Stomach (tissue), 9 donors: ENCODE data around the gene TMC2. TPM values are rescaled to one million over a fixed set of nuclear protein-coding genes. Genes with fewer than 3 reads are reported as not detected.

Experiments
- DNase-seq, 2 donors: peaks; one replicate each; pipeline versions ENCODE4 v3.0.0 to v3.0.0-alpha.2; 2013 to 2019
- H3K27ac ChIP-seq, 5 donors: fragments of 200-600 bp in 4 of 5; sonication (generic) in 4 of 5; one replicate each; pipeline ENCODE4 v1.5.1; 2013 to 2019; ENCODE audit warnings: mild to moderate bottlenecking in 1 of 5, moderate library complexity in 1 of 5
- H3K27me3 ChIP-seq, 3 donors: fragments of 200-600 bp; sonication (generic); one replicate each; pipeline ENCODE4 v1.5.1; 2017 to 2019; ENCODE audit warnings: mixed run types in 1 of 3
- H3K36me3 ChIP-seq, 4 donors: fragments of 200-600 bp; sonication (generic); 1 replicate in 3 of 4; 2 replicates in 1 of 4; pipeline ENCODE4 v1.5.1; 2016 to 2019
- H3K4me1 ChIP-seq, 4 donors: fragments of 200-600 bp; sonication (generic); one replicate each; pipeline ENCODE4 v1.5.1; 2016 to 2019
- H3K4me3 ChIP-seq, 4 donors: fragments of 200-600 bp; sonication (generic) in 3 of 4; one replicate each; pipeline ENCODE4 v1.5.1; 2016 to 2019; ENCODE audit warnings: mild to moderate bottlenecking in 1 of 4
- H3K9me3 ChIP-seq, 4 donors: fragments of 200-600 bp; sonication (generic); one replicate each; pipeline ENCODE4 v1.5.1; 2016 to 2019
- CTCF ChIP-seq, 7 experiments: fragments of 450-650 bp in 4 of 7; fragments of 200-600 bp in 3 of 7; sonication (generic) in 3 of 7; IDR thresholded peaks; one replicate each; pipeline ENCODE4 v1.5.1; 2016 to 2019; ENCODE audit warnings: antibody characterized with exemption in 7 of 7, control low read depth in 2 of 7, mild to moderate bottlenecking in 1 of 7
- EP300 ChIP-seq: sonication (generic); formaldehyde crosslinking; IDR thresholded peaks from one replicate; pipeline ENCODE4 v1.6.1; 2017; ENCODE audit warnings: antibody characterized with exemption
- POLR2A ChIP-seq, 4 donors: fragments of 450-650 bp; IDR thresholded peaks; one replicate each; pipeline ENCODE4 v1.6.1; 2016; ENCODE audit warnings: antibody characterized with exemption in 4 of 4, control low read depth in 2 of 4, mild to moderate bottlenecking in 1 of 4, moderate library complexity in 1 of 4
- POLR2AphosphoS5 ChIP-seq, 3 donors: sonication (generic); formaldehyde crosslinking; IDR thresholded peaks; one replicate each; pipeline ENCODE4 v1.6.1; 2016; ENCODE audit warnings: antibody characterized with exemption in 3 of 3
- WGBS, 5 donors: extraction: QIAGEN DNeasy Blood & Tissue Kit in 3 of 5; methylation state at CpG; one replicate each; pipeline versions ENCODE4 v1.1.5 to v1.1.7; 2013 to 2018; 5-methylcytosine and 5-hydroxymethylcytosine counted together
- intact Hi-C: fragments of 100-400 bp; cut with DNase I; formaldehyde crosslinking; loops from one replicate; pipeline ENCODE4 v1.15.1; 2023; ENCODE audit warnings: low total_unique reads
- polyA plus RNA-seq, 3 donors: library from polyadenylated mRNA; stranded (reverse); fragments of 200-250 nt; gene quantifications; one replicate each; pipeline ENCODE4 v1.2.3, GENCODE V29; 2013
- total RNA-seq, 5 donors: library from RNA; depleted of rRNA; stranded (reverse); fragments of >200 nt; gene quantifications; one replicate each; pipeline versions ENCODE4 v1.1.0 to v1.2.3, GENCODE V29; 2014 to 2016
- donor health status: healthy with polysubstance abuse.
- donor health status: Bipolar disorder and iron deficiency.
- donor health status: healthy.

TMC2 gene
- total and polyA plus RNA-seq, 8 donors: 0.03 TPM; not detected in 7

- Histone ChIP-seq H3K4me3 (no peak overlapping the region), H3K4me1 (no peaks in the 10 kb centered on the region), H3K27me3 (no peaks in the 10 kb centered on the region), H3K36me3 (peaks cover 0 to 15% (median 0%) of the 10 kb centered on the region in 4 donors), H3K9me3 (no peaks in the 10 kb centered on the region), H3K27ac (no peak overlapping the region)
- intact Hi-C loops: loop anchor here (10.0 kb wide), 1 partner anchor 105 kb away; the partner anchor contains the start of gene TMC2
- no peak for DNase-seq
- no peak for TF ChIP-seq POLR2AphosphoS5 (IDR thresholded peaks at IDR 0.05)
- no peak for TF ChIP-seq EP300
- TF ChIP-seq CTCF (IDR thresholded peaks at IDR 0.05): no peak
- no peak for TF ChIP-seq POLR2A (IDR thresholded peaks at IDR 0.05)
- 0 to 71% (median 48%) methylated on average over 1 of the region's 1 CpG for WGBS, 5 donors
Measured at GRCh38 chr20:2640260-2640659, 103.9 kb downstream of the TMC2 start.

GRCh38 chr20:2640899-2641298 is 104.5 kb downstream of the TMC2 start:
- no peaks in the 10 kb centered on the region for H3K9me3 ChIP-seq
- H3K27ac ChIP-seq: no peak overlapping the region
- no peaks in the 10 kb centered on the region for H3K4me1 ChIP-seq
- intact Hi-C loops: loop anchor here (10.0 kb wide), 1 partner anchor 106 kb away; the partner anchor contains the start of gene TMC2
- no peaks in the 10 kb centered on the region for H3K27me3 ChIP-seq
- H3K36me3 ChIP-seq: peaks cover 0 to 15% (median 0%) of the 10 kb centered on the region in 4 donors
- TF ChIP-seq POLR2AphosphoS5 (IDR thresholded peaks at IDR 0.05): no peak
- TF ChIP-seq POLR2A (IDR thresholded peaks at IDR 0.05): no peak
- TF ChIP-seq EP300: no peak
- no peak for TF ChIP-seq CTCF (IDR thresholded peaks at IDR 0.05)
- H3K4me3 ChIP-seq: no peak overlapping the region
- DNase-seq: no peak
- WGBS, 5 donors: 81 to 84% (median 82%) methylated on average over 8 to 9 of the region's 9 CpGs

- no peak for DNase-seq
- H3K9me3 ChIP-seq: no peaks in the 10 kb centered on the region
- peaks cover 0 to 15% (median 0%) of the 10 kb centered on the region in 4 donors for H3K36me3 ChIP-seq
- intact Hi-C loops: loop anchor here (10.0 kb wide), 1 partner anchor 109 kb away; the partner anchor contains the start of gene TMC2
- H3K27me3 ChIP-seq: no peaks in the 10 kb centered on the region
- no peak for TF ChIP-seq CTCF (IDR thresholded peaks at IDR 0.05)
- TF ChIP-seq EP300: no peak
- TF ChIP-seq POLR2A (IDR thresholded peaks at IDR 0.05): no peak
- TF ChIP-seq POLR2AphosphoS5 (IDR thresholded peaks at IDR 0.05): no peak
- peaks cover 0 to 5% (median 0%) of the 10 kb centered on the region in 4 donors for H3K4me1 ChIP-seq
- no peak overlapping the region for H3K4me3 ChIP-seq
- H3K27ac ChIP-seq: no peak overlapping the region
- 50 to 100% (median 94%) methylated on average over 1 of the region's 1 CpG for WGBS, 5 donors
Measured at GRCh38 chr20:2643708-2644107, 107.3 kb downstream of the TMC2 start.

- Histone ChIP-seq H3K36me3 (peaks cover 30 to 33% (median 31%) of the 10 kb centered on the region in 4 donors), H3K27me3 (no peaks in the 10 kb centered on the region), H3K4me3 (peak within 1 kb of the TSS; percentile 88 to 100 (median 92)), H3K9me3 (no peaks in the 10 kb centered on the region), H3K27ac (peak within 1 kb of the TSS; percentile 84 to 95 (median 91)), H3K4me1 (peaks cover 20 to 42% (median 32%) of the 10 kb centered on the region in 4 donors)
- no peak for TF ChIP-seq EP300
- TF ChIP-seq CTCF (IDR thresholded peaks at IDR 0.05): no peak
- peak; percentile 68 to 92 (median 85) for TF ChIP-seq POLR2AphosphoS5 (IDR thresholded peaks at IDR 0.05)
- no peak for TF ChIP-seq POLR2A (IDR thresholded peaks at IDR 0.05)
- WGBS, 5 donors: 0% methylated on average over 58 to 101 of the region's 101 CpGs
- peak; percentile 92 to 97 for DNase-seq
- intact Hi-C loops: no loop called here
Measured at GRCh38 chr20:2651772-2652723, 115.7 kb downstream of the TMC2 start, which contains the start of gene NOP56. Gene NOP56 (plus strand): TSS chr20:2652632. CDS start chr20:2652661, 29 bp downstream.
